BE2C (cell line): Measurements from ENCODE around the gene PPP2R2D. TPM values are rescaled to one million over a fixed set of nuclear protein-coding genes. Genes with fewer than 3 reads are reported as not detected.

ENCODE experiments used
- DNase-seq: peaks from one replicate; pipeline ENCODE4 v3.0.0-alpha.2; 2020
- H3K27me3 ChIP-seq: fragments of 250-450 bp; sonication (Bioruptor Pico); 2 replicates; pipeline ENCODE4 v1.5.1; 2020; ENCODE audit warnings: mild to moderate bottlenecking
- H3K36me3 ChIP-seq: fragments of 250-450 bp; sonication (Bioruptor Pico); 2 replicates; pipeline ENCODE4 v1.5.1; 2020; ENCODE audit warnings: mild to moderate bottlenecking
- H3K4me1 ChIP-seq: fragments of 250-450 bp; sonication (Bioruptor Pico); 2 replicates; pipeline ENCODE4 v1.5.1; 2020
- H3K4me3 ChIP-seq: 2 replicates; pipeline ENCODE4 v1.5.1; 2011; ENCODE audit warnings: low read depth, low read length
- H3K9me3 ChIP-seq: fragments of 250-450 bp; sonication (Bioruptor Pico); 2 replicates; pipeline ENCODE4 v1.5.1; 2020
- CTCF ChIP-seq: IDR thresholded peaks from 2 replicates; pipeline ENCODE4 v1.5.1; 2012; ENCODE audit warnings: mild to moderate bottlenecking, low read depth, low read length
- polyA plus RNA-seq: library from polyadenylated mRNA; unstranded; fragments of >200 nt; gene quantifications from one replicate; pipeline ENCODE4 v1.2.1, GENCODE V29; 2012; ENCODE audit warnings: low read depth, missing spikeins; ENCODE audit not compliant: insufficient read length, insufficient read depth

PPP2R2D gene
- polyA plus RNA-seq: 59.9 TPM

- Histone ChIP-seq H3K4me1 (peaks cover 3% of the 10 kb centered on the region; the same call in 1 of the 2 replicates), H3K4me3 (peak within 1 kb of the TSS; percentile 80), H3K36me3 (peaks cover 3% of the 10 kb centered on the region; the same call in 1 of the 2 replicates), H3K27me3 (no peaks in the 10 kb centered on the region), H3K9me3 (no peaks in the 10 kb centered on the region)
- DNase-seq: peak; percentile 90
- TF ChIP-seq CTCF: no peak
Observed at GRCh38 chr10:131900350-131901152, at the start of gene PPP2R2D. Gene PPP2R2D, plus strand, starts transcription at chr10:131901008. Its CDS starts 141 bp downstream, at chr10:131901149.

GRCh38 chr10:131851346-131851745 is 49.5 kb upstream of the PPP2R2D start:
- no peaks in the 10 kb centered on the region for H3K36me3 ChIP-seq
- DNase-seq: peak; percentile 1
- no peaks in the 10 kb centered on the region for H3K27me3 ChIP-seq
- no peak for TF ChIP-seq CTCF
- no peaks in the 10 kb centered on the region for H3K4me1 ChIP-seq
- H3K9me3 ChIP-seq: no peaks in the 10 kb centered on the region
- H3K4me3 ChIP-seq: no peak overlapping the region

GRCh38 chr10:131852176-131852822 is 48.5 kb upstream of the PPP2R2D start:
- Histone ChIP-seq H3K27me3 (no peaks in the 10 kb centered on the region), H3K4me3 (no peak overlapping the region)
- peak; percentile 2 for DNase-seq

GRCh38 chr10:131852823-131853609 is 47.8 kb upstream of the PPP2R2D start:
- H3K9me3 ChIP-seq: no peaks in the 10 kb centered on the region
- DNase-seq: peak; percentile 4
- H3K36me3 ChIP-seq: no peaks in the 10 kb centered on the region
- no peaks in the 10 kb centered on the region for H3K27me3 ChIP-seq
- H3K4me3 ChIP-seq: no peak overlapping the region
- no peak for TF ChIP-seq CTCF
- H3K4me1 ChIP-seq: no peaks in the 10 kb centered on the region

More at GRCh38 chr10:131852176-131852822, 48.5 kb upstream of the PPP2R2D start:
- Histone ChIP-seq H3K4me1 (no peaks in the 10 kb centered on the region), H3K9me3 (no peaks in the 10 kb centered on the region), H3K36me3 (no peaks in the 10 kb centered on the region)
- no peak for TF ChIP-seq CTCF

GRCh38 chr10:131853610-131853964 is 47.2 kb upstream of the PPP2R2D start:
- H3K27me3 ChIP-seq: no peaks in the 10 kb centered on the region
- no peak for TF ChIP-seq CTCF
- DNase-seq: no peak

More at GRCh38 chr10:131853610-131853964, 47.2 kb upstream of the PPP2R2D start:
- Histone ChIP-seq H3K4me3 (no peak overlapping the region), H3K36me3 (no peaks in the 10 kb centered on the region), H3K9me3 (no peaks in the 10 kb centered on the region), H3K4me1 (no peaks in the 10 kb centered on the region)
